GM18517 (cell line): ENCODE results near the gene YJEFN3.

ENCODE experiments used
- ATAC-seq: cut with Tn5 transposase; IDR thresholded peaks from one replicate; pipeline ENCODE4 v1.9.1; 2021; ENCODE audit warnings: mild to moderate bottlenecking, moderate library complexity; ENCODE audit not compliant: unreplicated experiment

Gene YJEFN3

GRCh38 chr19:19549804-19550464 is 21.2 kb downstream of the YJEFN3 start:
- no peak for ATAC-seq

- no peak for ATAC-seq
These were observed 21.8 kb downstream of the YJEFN3 start for GRCh38 chr19:19550485-19550929.

DNA sequence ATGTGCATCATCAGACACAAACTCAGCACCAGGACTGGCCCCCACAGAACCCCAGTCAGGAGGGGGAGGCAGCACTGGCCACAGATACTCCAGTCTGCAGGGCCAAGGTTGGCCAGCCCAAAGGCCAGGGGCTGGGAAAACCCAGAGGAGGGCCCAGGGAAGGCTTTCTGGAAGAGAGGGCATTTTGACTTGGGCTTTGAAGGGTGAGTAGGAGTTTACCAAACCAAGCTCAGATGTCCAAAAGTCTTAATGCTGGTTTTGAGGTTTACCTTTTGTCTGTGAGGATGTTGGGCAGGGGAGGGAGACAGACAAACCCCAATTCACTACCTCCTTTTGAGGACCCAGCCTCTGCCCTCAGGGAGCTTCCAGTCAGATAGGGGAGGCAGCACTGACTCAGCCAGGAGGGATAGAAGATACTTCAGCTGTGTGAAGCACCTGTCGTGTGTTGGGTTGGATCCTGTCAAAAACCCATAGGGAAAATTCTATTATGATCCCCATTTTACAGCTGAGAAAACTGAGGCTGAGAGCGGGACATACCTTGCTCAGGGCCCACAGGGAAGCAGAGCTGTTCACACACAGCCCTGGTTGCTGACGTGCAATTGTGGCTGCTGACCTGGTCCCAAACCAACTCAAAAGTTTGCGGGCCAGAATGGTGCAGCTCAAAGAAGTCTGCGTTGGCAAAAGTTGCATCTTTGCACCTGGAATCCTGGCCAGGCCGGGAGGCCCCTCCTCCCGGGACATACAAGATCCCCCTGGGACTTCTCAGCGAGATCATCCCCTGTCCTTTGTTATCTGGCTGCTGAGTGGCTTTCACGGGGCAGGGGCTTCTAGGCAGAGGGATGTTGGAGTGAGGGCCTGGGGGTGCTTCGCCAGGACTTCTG is 22.5 kb downstream of the YJEFN3 start:
- no peak for ATAC-seq

DNA sequence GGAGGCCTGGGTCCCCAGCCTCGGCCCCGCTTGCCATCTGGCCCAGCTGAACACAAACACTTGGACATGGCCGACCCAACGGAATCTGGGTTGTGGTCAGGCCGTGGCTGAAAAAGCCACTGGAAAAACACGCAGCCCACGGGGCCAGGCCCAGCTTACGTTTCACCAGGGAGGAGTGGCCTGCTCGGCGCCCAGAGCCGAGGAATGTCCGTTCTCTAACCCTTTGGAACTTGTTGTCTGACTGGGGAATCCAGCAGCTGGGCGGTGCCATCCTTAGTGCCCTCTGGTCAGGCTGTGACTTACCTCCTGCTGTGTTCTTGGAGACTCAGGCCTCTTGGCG is 23.1 kb downstream of the YJEFN3 start:
- ATAC-seq, result no peak

- ATAC-seq, result no peak
These were observed 24.1 kb downstream of the YJEFN3 start for GRCh38 chr19:19552798-19553197.

DNA sequence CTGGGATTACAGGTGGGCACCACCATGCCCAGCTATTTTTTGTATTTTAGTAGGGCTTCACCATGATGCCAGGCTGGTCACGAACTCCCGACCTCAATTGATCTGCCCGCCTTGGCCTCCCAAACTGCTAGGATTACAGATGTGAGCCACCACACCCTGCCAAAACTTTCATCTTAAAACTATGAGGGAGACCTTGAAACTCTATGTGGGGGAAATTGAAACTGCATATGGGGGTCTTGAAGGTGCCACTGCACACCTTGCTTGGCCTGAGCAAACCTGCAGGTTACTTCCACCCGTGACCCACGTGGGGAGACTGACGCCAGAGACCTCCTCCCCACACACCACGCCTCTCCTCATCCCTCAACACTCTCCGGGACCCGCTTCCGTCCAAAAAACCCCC is 25.0 kb downstream of the YJEFN3 start:
- no peak for ATAC-seq

DNA sequence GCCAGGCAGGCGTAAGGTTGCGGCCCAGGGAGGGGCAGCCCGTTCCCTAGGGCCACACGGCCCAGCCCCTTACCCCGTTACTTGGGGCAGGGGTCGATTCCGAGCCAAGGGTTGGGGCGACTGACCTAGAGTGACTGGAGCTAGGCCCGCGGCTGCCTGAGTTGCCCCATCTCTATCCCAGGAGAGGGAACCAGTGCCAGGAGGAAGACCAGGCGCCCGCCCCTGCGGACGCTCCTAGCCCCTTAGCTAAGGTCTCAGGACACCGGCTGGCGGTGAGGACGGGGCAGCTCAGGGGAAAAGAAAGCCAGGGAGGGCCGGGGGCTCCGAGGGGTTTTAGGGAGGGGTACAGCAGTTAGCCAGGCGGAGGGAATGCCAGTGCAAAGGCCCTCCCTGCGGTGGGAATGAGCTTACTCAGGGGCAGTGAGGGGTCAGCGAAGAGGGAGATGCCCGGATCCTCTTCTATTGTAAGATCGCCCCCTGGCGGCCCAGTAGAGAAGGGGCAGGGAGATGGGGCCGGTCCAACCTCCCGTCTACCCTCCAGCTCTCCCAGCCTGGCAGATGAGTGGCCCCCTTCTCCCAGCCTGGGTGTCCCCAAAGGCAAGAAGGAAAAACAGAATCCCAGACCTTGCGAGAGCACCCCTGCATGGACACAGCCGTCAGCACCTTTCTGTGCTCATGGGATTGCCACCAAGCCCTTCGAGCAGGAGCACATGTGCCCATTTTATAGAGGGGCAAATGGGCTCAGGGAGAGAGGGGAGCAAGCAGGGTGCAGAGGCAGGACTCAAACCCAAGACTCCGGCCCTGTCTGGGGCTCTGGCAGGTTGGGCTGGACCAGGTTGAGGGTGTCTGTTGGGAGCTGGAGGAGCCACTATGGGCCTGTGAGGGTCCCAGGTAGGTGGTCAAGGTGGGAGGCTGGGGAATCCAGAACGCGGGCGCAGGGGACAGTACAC is 25.6 kb downstream of the YJEFN3 start:
- no peak for ATAC-seq

DNA sequence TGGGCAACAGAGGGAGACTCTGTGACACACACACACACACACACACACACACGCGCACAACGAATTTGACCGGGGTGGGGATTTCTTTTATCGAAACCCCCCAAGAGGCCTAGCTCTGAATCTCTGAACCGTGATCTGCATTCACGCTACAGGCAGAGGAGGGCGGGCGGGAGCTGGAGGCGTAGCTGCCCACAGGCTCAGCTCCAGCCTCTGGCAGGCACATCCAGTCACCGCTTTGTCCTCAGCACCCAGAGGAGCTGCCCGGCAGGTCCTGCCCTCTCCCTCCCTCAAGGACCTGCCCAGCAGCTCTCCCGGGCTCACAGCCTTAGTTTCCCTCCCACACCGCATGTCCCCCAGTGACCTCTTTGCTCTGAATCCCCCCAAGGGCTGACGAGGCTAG is 29.3 kb downstream of the YJEFN3 start:
- ATAC-seq, result no peak

- ATAC-seq, result no peak
These were observed 29.9 kb downstream of the YJEFN3 start for GRCh38 chr19:19558636-19559035.

DNA sequence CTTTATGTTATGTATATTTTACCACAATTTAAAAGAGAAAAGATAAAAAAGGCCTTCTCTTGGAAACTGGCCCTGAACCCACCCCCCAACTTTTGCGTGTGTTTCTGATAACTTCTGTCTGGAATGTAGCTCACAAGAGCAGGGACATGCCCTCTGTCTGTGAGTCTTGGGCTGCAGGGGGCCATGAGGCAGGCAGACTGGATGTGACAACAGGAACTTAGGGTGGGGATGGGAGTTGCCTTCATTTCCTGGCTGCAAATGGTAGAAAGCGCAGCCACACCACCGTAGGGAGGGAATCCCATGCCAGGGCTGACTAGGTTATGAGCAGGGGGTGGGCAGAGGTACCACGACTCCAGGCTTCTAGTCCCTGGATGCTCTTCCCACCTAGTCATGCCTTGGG is 31.2 kb downstream of the YJEFN3 start:
- no peak for ATAC-seq

GRCh38 chr19:19561946-19562664 is 33.4 kb downstream of the YJEFN3 start:
- ATAC-seq, result no peak

DNA sequence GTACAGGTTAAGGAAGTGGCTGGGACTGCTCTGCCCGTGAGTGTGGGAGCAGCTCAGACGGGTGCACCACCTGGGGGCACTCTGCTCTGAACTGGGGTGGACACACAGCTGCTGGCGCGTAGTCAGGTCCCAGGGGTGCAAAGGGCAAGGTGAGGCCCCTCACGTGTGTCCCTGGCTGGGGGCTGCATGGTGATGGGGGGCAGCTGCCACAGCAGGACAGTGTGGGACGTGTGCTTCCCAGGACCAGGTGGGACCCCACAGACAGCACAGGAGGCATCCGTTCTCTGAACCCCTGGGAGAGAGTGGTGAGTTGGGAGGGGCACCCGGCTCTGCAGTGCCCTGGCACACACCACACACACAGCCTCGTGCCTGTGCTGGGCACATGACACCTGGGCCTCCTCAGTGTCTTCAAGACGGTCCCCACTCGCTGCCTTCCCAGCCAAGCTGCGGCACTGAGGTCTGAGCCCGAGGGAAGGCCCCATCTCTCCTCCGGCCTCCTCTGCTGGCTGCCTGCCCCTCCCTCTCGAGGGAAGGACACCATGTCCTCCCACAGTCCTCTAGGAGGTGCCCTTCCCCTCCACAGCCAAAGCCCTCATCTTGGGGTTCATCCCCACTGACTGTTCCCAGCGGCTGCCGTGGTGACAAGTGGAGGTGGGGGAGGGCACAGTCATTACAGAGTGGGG is 34.1 kb downstream of the YJEFN3 start:
- ATAC-seq, result no peak

DNA sequence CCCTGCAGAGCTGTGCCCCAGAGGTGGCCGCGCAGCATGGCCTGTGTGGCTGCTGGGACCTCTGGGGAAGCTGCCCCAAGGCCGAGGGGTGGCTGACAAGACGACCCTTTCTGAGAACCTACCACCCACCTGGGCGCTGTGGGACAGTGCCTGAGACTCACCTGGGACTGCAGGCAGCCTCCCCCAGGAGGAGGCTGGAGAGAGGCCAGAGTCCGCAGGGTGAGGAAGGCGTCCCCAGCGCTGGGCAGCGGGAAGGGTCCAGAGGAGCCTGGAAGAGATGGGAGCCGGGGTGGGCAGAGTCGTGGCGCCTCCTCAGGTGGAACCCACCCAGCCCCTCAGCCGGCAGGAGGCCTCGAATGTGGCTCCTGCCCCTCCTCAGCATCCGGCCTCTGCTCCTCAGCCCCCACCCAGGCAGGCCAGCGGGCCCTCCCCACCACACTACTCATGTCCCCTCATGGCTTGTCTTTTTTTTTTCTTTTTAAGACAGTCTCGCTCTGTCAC is 34.7 kb downstream of the YJEFN3 start:
- no peak for ATAC-seq

- ATAC-seq, result no peak
These were observed 37.6 kb downstream of the YJEFN3 start for GRCh38 chr19:19566306-19566705.

GRCh38 chr19:19567391-19567790 is 38.7 kb downstream of the YJEFN3 start:
- ATAC-seq, result no peak

GRCh38 chr19:19568802-19569756 is 40.4 kb downstream of the YJEFN3 start:
- ATAC-seq, result no peak

DNA sequence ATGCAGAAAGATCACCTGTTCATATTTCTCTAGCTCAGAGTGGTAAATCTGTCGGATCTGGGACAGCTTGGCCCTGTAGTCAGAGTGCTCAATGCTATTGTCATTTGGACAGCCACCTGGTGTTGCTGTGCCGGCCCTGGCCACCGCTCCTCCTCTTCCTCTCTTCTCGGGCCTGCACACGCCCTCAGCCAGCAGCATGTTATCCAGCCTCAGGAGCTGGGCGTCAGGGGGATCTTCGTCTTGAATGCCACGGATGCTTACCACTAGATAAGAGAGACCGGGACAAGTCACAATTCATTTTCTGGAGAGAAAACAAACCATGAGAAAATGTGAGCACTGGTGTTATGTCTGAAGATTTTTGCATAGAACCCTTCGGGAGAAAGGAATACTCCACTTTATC is 41.9 kb downstream of the YJEFN3 start:
- no peak for ATAC-seq

DNA sequence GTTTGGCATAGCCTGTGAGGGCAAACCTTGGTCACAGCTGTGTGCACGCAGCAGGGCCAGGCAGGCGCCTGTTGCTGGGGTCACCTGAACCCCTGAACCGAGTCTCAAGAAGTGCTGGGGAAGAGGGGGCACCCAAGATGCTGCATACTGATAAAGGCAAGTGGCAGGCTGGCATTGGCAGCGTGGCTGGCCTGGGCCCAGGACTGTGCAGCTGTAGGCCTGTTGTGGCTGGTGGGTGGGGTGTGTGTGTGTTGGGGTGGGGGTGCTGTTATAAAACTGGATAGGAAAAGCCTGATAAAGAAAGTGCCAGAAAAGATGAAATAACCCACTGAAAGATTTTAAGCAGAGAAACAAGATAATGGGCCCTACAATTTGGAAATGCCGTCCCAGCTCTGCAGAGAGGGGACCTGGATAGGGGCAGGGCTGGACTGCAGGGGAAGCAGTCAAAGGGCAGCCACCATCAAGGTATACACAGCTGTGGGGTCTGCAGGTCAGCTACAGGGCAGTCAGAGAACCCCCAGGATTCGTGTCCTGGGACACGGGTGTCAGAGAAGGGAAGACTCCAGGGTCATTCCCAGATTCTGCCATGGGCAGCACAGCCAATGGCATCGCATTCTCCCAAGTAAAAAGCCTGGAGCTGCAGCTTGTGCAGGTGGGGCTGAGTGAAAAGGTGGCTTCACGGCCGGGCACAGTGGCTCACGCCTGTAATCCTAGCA is 42.5 kb downstream of the YJEFN3 start:
- no peak for ATAC-seq
